Right ventricle myocardium superior (tissue), 1 donor: ENCODE data around the gene IFNLR1. TPM values are rescaled to one million over a fixed set of nuclear protein-coding genes. Genes with fewer than 3 reads are reported as not detected.
A peak's percentile ranks its signal among the peaks of the same experiment; 100 is the strongest.

Source experiments
- ATAC-seq: fragments of 200-7000 bp; cut with Tn5 transposase; one replicate; pipeline ENCODE4 v1.9.1; 2020; ENCODE audit warnings: mild to moderate bottlenecking; ENCODE audit not compliant: poor library complexity
- DNase-seq: peaks from one replicate; pipeline ENCODE4 v3.0.0-alpha.2; 2020
- intact Hi-C: fragments of 100-400 bp; cut with DNase I; formaldehyde crosslinking; loops from one replicate; pipeline ENCODE4 v1.11.2; 2022
- total RNA-seq: library from RNA; stranded (reverse); fragmentation: NEBNext Ultra II Directional; extraction: Animal tissue kit (Norgen Biotek cat#: 25700); gene quantifications from one replicate; pipeline ENCODE4 v1.2.1, GENCODE V29; 2021
- donor health status: DM: no; HTN: yes; CAD: no; lungs with severe emphysema.

IFNLR1 gene
- total RNA-seq, 1 donor from 2014 or later: 2.8 TPM

GRCh38 chr1:24117132-24117531, 70.0 kb downstream of the IFNLR1 start:
- DNase-seq (no peak), ATAC-seq (no peak)
- intact Hi-C loops: no loop called here

- no peak for DNase-seq
- intact Hi-C loops: loop anchor here (5.0 kb wide), 1 partner anchor 42 kb away; no protein-coding TSS in a partner anchor
- ATAC-seq: no peak
Observed at GRCh38 chr1:24114753-24115152, 72.3 kb downstream of the IFNLR1 start.

GRCh38 chr1:24113641-24114033, 73.5 kb downstream of the IFNLR1 start:
- DNase-seq (no peak), ATAC-seq (no peak)
- intact Hi-C loops: loop anchor here (5.0 kb wide), 1 partner anchor 41 kb away; no protein-coding TSS in a partner anchor

GRCh38 chr1:24111996-24112779, 74.9 kb downstream of the IFNLR1 start, which contains the start of gene MYOM3:
Gene MYOM3, minus strand, starts transcription at chr1:24112135. Its CDS starts 3,499 bp downstream, at chr1:24108636.
- ATAC-seq: peak; percentile 78
- DNase-seq: peak; percentile 86
- intact Hi-C loops: loop anchor here (5.0 kb wide), 1 partner anchor 40 kb away; no protein-coding TSS in a partner anchor

- peak; percentile 56 for DNase-seq
- peak; percentile 35 for ATAC-seq
- intact Hi-C loops: loop anchor here (5.0 kb wide), 1 partner anchor 39 kb away; no protein-coding TSS in a partner anchor
Observed at GRCh38 chr1:24111262-24111995, 75.7 kb downstream of the IFNLR1 start.

- peak; percentile 74 for ATAC-seq
- DNase-seq: peak; percentile 90
- intact Hi-C loops: loop anchor here (5.0 kb wide), 1 partner anchor 38 kb away; no protein-coding TSS in a partner anchor
Observed at GRCh38 chr1:24110642-24111261, 76.3 kb downstream of the IFNLR1 start.

- DNase-seq (no peak), ATAC-seq (no peak)
- intact Hi-C loops: loop anchor here (5.0 kb wide), 1 partner anchor 38 kb away; no protein-coding TSS in a partner anchor
Observed at GRCh38 chr1:24109686-24110475, 77.2 kb downstream of the IFNLR1 start.

GRCh38 chr1:24109166-24109483, 78.0 kb downstream of the IFNLR1 start:
- DNase-seq: no peak
- ATAC-seq: no peak
- intact Hi-C loops: no loop called here

GRCh38 chr1:24108334-24109165, 78.5 kb downstream of the IFNLR1 start:
- no peak for ATAC-seq
- no peak for DNase-seq
- intact Hi-C loops: no loop called here

- no peak for DNase-seq
- ATAC-seq: no peak
- intact Hi-C loops: no loop called here
Observed at GRCh38 chr1:24107462-24108138, 79.5 kb downstream of the IFNLR1 start.

GRCh38 chr1:24105368-24106160, 81.5 kb downstream of the IFNLR1 start:
- intact Hi-C loops: no loop called here
- no peak for ATAC-seq
- DNase-seq: no peak

- intact Hi-C loops: no loop called here
- ATAC-seq: no peak
- no peak for DNase-seq
Observed at GRCh38 chr1:24104854-24105253, 82.2 kb downstream of the IFNLR1 start.

Other genes starting within 250 kb of the IFNLR1 start
- gene PNRC2, start 227.5 kb downstream of the IFNLR1 start, total RNA-seq: 74.2 TPM
- 51.9 TPM for gene SRSF10, start 207.0 kb downstream of the IFNLR1 start, total RNA-seq
- 396 TPM for gene MYOM3, start 75.2 kb downstream of the IFNLR1 start, total RNA-seq
- gene IL22RA1, start 44.1 kb downstream of the IFNLR1 start, total RNA-seq: 0.16 TPM
- not detected for gene GRHL3, start 132.1 kb upstream of the IFNLR1 start, total RNA-seq
- 5.6 TPM for gene STPG1, start 226.5 kb upstream of the IFNLR1 start, total RNA-seq
- gene NIPAL3, start 228.5 kb upstream of the IFNLR1 start, total RNA-seq: 31.8 TPM